ENCODE results near the gene NYNRIN. TPM values are rescaled to one million over a fixed set of nuclear protein-coding genes. Genes with fewer than 3 reads are reported as not detected.

The NYNRIN gene
- total RNA-seq, 1 donor from 2014 or later: 15.5 TPM

GRCh38 chr14:24392325-24393091 is 6.3 kb upstream of the NYNRIN start:
- Histone ChIP-seq H3K27ac (no peak overlapping the region), H3K4me2 (no peak overlapping the region), H3K9me3 (ENCODE audit: low read depth) (no peaks in the 10 kb centered on the region), H3K36me3 (no peaks in the 10 kb centered on the region), H2AFZ (replicated peaks) (no peak overlapping the region), H3K79me2 (ENCODE audit: low read depth) (no peaks in the 10 kb centered on the region), H4K20me1 (ENCODE audit: low read depth) (no peaks in the 10 kb centered on the region), H3K9ac (no peak overlapping the region), H3K4me1 (no peaks in the 10 kb centered on the region), H3K27me3 (no peaks in the 10 kb centered on the region), H3F3A (ENCODE audit: low read depth) (no peaks in the 10 kb centered on the region), H3K4me3 (no peak overlapping the region)
- TF ChIP-seq CTCF (IDR thresholded peaks at IDR 0.05): no peak
- peaks cover 23% of the 10 kb centered on the region for H3K4me1 Mint-ChIP-seq
- peaks cover 2% of the 10 kb centered on the region for H3K27me3 Mint-ChIP-seq (ENCODE audit: insufficient read depth, low read depth)
- DNase-seq (ENCODE audit: low spot score): no peak
- H3K36me3 Mint-ChIP-seq: no peaks in the 10 kb centered on the region
- no peak overlapping the region for H3K4me3 Mint-ChIP-seq
- H3K9me3 Mint-ChIP-seq: no peaks in the 10 kb centered on the region
- H3K27ac Mint-ChIP-seq: no peak overlapping the region

GRCh38 chr14:24394275-24394674 is 4.5 kb upstream of the NYNRIN start:
- H3K27me3 ChIP-seq: no peaks in the 10 kb centered on the region
- Mint-ChIP-seq H3K27me3 (ENCODE audit: insufficient read depth, low read depth) (peaks cover 4% of the 10 kb centered on the region), H3K27ac (no peak overlapping the region), H3K4me3 (no peak overlapping the region), H3K9me3 (no peaks in the 10 kb centered on the region), H3K36me3 (no peaks in the 10 kb centered on the region), H3K4me1 (peaks cover 11% of the 10 kb centered on the region)
- no peak overlapping the region for H3K27ac ChIP-seq
- no peak for DNase-seq (ENCODE audit: low spot score)
- no peak overlapping the region for H3K4me2 ChIP-seq
- no peak overlapping the region for H3K9ac ChIP-seq
- H3K4me3 ChIP-seq: no peak overlapping the region
- H3K36me3 ChIP-seq: no peaks in the 10 kb centered on the region
- H3K4me1 ChIP-seq: peaks cover 8% of the 10 kb centered on the region
- no peaks in the 10 kb centered on the region for H3K79me2 ChIP-seq (ENCODE audit: low read depth)
- H2AFZ ChIP-seq (replicated peaks): no peak overlapping the region
- TF ChIP-seq EZH2 (IDR thresholded peaks at IDR 0.05): no peak
- TF ChIP-seq EZH2phosphoT487 (IDR thresholded peaks at IDR 0.05): no peak
- no peak for TF ChIP-seq CTCF (IDR thresholded peaks at IDR 0.05)
- H3K9me3 ChIP-seq (ENCODE audit: low read depth): no peaks in the 10 kb centered on the region
- peaks cover 9% of the 10 kb centered on the region for H3F3A ChIP-seq (ENCODE audit: low read depth)
- no peaks in the 10 kb centered on the region for H4K20me1 ChIP-seq (ENCODE audit: low read depth)

- H3K27me3 Mint-ChIP-seq (ENCODE audit: insufficient read depth, low read depth): peaks cover 4% of the 10 kb centered on the region
- no peak overlapping the region for H3K4me2 ChIP-seq
- H3K27ac Mint-ChIP-seq: no peak overlapping the region
- no peak overlapping the region for H3K4me3 ChIP-seq
- peaks cover 21% of the 10 kb centered on the region for H3K4me1 ChIP-seq
- H3K36me3 Mint-ChIP-seq: no peaks in the 10 kb centered on the region
- H3K27me3 ChIP-seq: no peaks in the 10 kb centered on the region
- no peak overlapping the region for H3K9ac ChIP-seq
- H3K27ac ChIP-seq: no peak overlapping the region
- DNase-seq (ENCODE audit: low spot score): no peak
- H3K9me3 Mint-ChIP-seq: no peaks in the 10 kb centered on the region
- H3F3A ChIP-seq (ENCODE audit: low read depth): peaks cover 9% of the 10 kb centered on the region
- H4K20me1 ChIP-seq (ENCODE audit: low read depth): no peaks in the 10 kb centered on the region
- H3K4me3 Mint-ChIP-seq: no peak overlapping the region
- peaks cover 13% of the 10 kb centered on the region for H3K79me2 ChIP-seq (ENCODE audit: low read depth)
- no peaks in the 10 kb centered on the region for H3K9me3 ChIP-seq (ENCODE audit: low read depth)
- no peaks in the 10 kb centered on the region for H3K36me3 ChIP-seq
- H3K4me1 Mint-ChIP-seq: peaks cover 20% of the 10 kb centered on the region
- TF ChIP-seq EZH2phosphoT487 (IDR thresholded peaks at IDR 0.05): no peak
- TF ChIP-seq EZH2 (IDR thresholded peaks at IDR 0.05): no peak
- no peak for TF ChIP-seq CTCF (IDR thresholded peaks at IDR 0.05)
- H2AFZ ChIP-seq (replicated peaks): no peak overlapping the region
Observed at GRCh38 chr14:24395609-24396582, 2.9 kb upstream of the NYNRIN start.
